ENCODE measurements around the gene RPS27A. TPM values are rescaled to one million over a fixed set of nuclear protein-coding genes. Genes with fewer than 3 reads are reported as not detected.

RPS27A gene
- total and polyA plus RNA-seq, 2 donors (not counting 1 experiment from before 2014, with no cell fraction given), result 1,678 to 3,107 TPM

DNA sequence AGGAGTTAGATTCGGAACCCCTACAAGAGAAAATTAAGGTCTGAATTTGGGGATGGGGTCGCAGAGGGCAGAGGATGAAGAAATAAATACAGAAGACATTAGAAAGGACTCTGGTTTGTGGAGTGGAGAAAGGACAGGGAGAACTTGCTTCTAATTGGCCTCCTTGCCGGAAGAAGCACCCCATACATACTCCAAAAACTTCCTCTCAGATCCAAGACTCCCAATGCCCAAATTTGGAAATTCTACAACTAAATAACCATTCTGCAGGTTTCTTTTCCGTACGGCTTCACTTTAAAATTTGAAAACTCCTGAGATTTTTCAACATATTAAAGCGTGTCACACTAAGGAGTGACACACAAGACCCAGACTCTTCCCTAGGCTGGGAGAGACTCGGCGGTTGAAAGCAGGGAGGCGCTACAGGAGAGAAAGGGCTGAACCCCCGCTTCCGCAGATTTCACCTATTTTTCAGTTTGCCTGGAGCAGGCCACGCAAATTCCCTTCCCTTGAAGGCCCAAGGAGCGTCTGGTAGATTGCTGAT lies 873 bp upstream of the RPS27A start:
- POLR2A ChIA-PET, result interaction anchor here (1.7 kb wide), 1 partner anchor 509 kb away, joined by 7 read pairs; the partner anchor contains the start of gene EML6
- Histone ChIP-seq H3K79me2 (ENCODE audit: control insufficient read depth, insufficient read depth, low read length) (peaks cover 32% of the 10 kb centered on the region), H3K9ac (ENCODE audit: low read length) (peak overlapping the region; percentile 99), H3K36me3 (replicated peaks in 1 of 2; ENCODE audit: control extremely low read depth in 1 of 2, control insufficient read depth in 1 of 2, extremely low read depth in 1 of 2, insufficient read depth in 2 of 2, low read length in 1 of 2) (peaks cover 0 to 32% of the 10 kb centered on the region in 2 experiments), H2AFZ (ENCODE audit: insufficient read depth, low read depth, low read length, poor library complexity, severe bottlenecking) (peak overlapping the region; percentile 93), H4K20me1 (ENCODE audit: control insufficient read depth, insufficient read depth, low read length, poor library complexity, severe bottlenecking) (peaks cover 15% of the 10 kb centered on the region), H3K4me2 (replicated peaks; ENCODE audit: low read depth, low read length, poor library complexity, severe bottlenecking) (peak overlapping the region; percentile 87), H3K27me3 (replicated peaks in 1 of 4; ENCODE audit: control extremely low read depth in 1 of 4, control insufficient read depth in 3 of 4, insufficient read depth in 4 of 4, low read length in 3 of 4) (no peaks in the 10 kb centered on the region), H3K9me3 (ENCODE audit: control extremely low read depth in 1 of 3, control insufficient read depth in 2 of 3, insufficient read depth in 1 of 3, low read length in 2 of 3) (no peaks in the 10 kb centered on the region), H3K27ac (ENCODE audit: low read length in 2 of 2) (peak overlapping the region; percentile 95 to 98), H3K4me3 (ENCODE audit: control extremely low read depth in 1 of 5, extremely low read depth in 1 of 5, insufficient read depth in 1 of 5, low read depth in 2 of 5, low read length in 4 of 5) (peak overlapping the region; percentile 72 to 98 (median 94)), H3K4me1 (ENCODE audit: control insufficient read depth in 2 of 2, insufficient read depth in 2 of 2, low read length in 2 of 2) (peaks cover 28 to 42% of the 10 kb centered on the region in 2 donors)
- H3K9me3 Mint-ChIP-seq (ENCODE audit: insufficient read depth), result peaks cover 4% of the 10 kb centered on the region
- TF ChIP-seq CTCF (IDR thresholded peaks at IDR 0.05) (no peak), EZH2 (IDR thresholded peaks at IDR 0.05; ENCODE audit: borderline replicate concordance, insufficient read depth, low read depth, low read length, poor library complexity, severe bottlenecking) (no peak)
- peaks cover 58% of the 10 kb centered on the region for H3K4me1 Mint-ChIP-seq
- H3K27me3 Mint-ChIP-seq, result no peaks in the 10 kb centered on the region
- no peak for DNase-seq
- no peak for ATAC-seq (ENCODE audit: low read depth)
- WGBS (ENCODE audit: insufficient coverage), result 0% methylated on average over 7 of the region's 13 CpGs
- H3K27ac Mint-ChIP-seq, result peak overlapping the region; percentile 99
- H3K4me3 Mint-ChIP-seq, result peak overlapping the region; percentile 94
- intact Hi-C loops (cut with micrococcal nuclease), result loop anchor here (1.0 to 5.0 kb wide), 10 partner anchors 8 to 1464 kb away; partner anchors contain the start of genes ACYP2, CCDC88A, CFAP36 and CHAC2
- CTCF ChIA-PET, result interaction anchor here (0.7 kb wide), 1 partner anchor 93 kb away, joined by 3 read pairs; no protein-coding TSS in a partner anchor
